Middle frontal gyrus (tissue), 1 donor: ENCODE results near the gene PCSK6.
"Not testable (repeated sequence)": the region's sequence is repeated elsewhere in the genome, so short reads cannot be mapped to it uniquely, and the experiment has no call there.

Experiments
- DNase-seq: peaks from one replicate; pipeline ENCODE4 v3.0.0-alpha.2; 2015; ENCODE audit warnings: low spot score; ENCODE audit errors: extremely low spot score

PCSK6 gene

DNA sequence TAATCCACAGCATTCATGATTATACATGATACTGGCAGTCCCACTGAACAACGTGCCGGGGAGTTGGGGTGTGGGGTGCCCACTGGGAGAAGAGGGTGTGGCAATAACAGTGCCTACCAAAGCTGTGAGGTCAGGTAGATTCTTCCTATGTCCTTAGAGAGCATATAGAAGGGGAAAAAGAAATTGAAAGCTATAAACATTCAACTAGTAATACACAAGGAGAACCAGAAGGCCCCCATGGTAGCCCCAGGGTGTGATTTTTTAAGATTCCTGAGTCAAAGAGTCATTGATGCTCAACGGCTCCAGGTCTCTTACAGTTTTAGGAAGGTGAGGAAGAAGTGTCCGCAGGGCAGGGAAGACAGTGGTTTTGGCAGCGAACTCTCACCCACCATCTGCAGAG is 25.8 kb downstream of the PCSK6 start:
- not testable (repeated sequence) for DNase-seq

DNA sequence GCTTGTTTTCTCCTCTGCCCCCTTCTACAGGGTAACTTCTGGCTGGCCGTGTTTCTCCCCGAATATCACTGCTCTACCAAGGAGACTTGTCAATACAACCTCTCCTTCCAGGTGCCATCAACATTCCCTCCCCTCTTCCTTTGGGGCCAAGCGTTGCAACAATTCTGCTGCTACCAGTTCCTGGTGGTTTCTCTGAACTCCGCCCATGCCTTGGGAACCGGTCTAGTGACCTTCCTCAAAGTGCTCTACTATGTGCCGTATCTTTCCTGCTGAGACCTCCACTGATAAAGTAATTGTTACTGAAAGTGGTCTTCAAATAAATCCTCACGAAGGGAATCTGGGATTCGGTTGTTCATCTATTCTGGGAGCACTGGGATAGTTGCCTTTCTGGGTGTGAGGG is 26.2 kb downstream of the PCSK6 start:
- no peak for DNase-seq

DNA sequence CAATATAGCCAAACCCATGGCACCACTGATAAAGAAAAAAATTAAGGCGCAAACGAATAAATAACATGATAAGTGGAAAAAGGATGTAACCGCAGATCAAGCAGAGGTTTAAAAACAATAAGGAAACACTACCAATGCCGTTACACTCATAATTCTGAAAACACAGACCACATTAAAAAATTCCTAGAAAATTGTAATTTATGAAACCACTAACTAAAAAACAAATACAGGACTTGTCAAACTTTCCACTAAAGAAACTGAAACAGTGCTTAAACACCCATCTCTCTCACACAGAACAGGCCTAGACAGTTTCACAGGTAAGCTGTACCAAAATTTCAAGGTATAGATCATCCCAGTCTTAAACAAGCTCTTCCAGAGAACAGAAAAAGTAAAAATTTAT is 28.4 kb downstream of the PCSK6 start:
- DNase-seq, result no peak

DNA sequence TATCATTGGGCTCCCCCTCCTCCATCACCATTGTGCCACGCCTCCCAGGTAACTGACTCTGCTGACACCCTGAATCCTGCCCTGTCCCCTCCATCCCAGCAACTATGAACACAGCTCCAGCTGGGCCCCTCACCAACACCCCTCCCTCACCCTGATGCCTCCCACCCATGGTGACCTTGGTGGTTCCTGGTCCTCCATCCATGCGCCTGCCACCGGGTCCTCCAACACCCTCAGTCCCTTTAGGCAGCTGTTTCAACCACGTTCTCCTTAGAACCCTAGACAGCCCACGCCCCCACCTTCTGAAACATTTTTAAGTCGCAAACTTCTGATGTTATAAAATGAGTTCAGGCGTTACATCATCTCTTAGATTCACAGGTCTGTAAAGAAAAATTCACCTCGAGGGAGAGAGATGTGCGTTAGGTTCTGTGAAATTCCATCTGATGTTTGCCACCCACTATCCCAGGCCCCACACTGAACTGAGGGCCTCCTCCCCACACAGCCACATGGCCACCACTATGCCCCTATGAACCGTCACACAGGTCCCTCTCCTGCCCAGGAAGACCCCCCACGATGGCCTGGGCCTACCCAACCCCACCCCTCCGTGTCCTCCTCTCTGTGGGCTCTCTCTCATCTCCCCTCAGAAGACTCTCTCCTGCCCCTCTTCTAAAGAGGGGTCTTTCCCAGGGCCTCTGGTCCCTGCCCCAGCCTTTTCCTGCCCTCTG is 29.8 kb downstream of the PCSK6 start:
- no peak for DNase-seq

DNA sequence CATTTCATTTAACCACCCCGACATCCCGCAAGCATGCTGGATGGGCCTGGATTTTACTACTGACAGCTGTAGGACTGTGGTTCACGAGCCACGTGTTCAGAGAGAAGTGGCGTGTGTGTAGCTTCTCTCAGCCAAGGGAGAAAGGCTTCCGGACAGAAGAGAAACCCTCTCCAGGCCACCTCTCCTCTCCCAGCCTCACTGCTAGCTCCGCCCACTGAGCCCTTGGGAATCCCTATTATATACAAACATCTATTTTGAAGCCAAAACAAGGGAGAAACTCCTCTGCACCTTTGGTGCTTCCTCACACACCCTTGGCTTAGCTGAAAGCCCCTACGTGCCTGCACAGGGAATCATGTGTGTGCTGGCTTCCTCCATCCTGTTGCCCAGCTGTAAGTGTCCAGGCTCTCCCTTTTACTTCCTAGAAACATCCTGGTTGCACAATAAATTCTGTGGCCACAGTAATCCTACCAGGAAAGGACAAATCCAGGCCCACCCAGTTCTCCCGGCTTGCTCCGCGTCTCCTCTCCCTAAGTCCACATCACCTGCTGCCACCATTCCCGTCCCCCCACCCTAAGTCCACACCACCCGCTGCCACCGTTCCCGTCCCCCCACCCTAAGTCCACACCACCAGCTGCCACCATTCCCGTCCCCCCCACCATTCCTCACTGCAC is 30.5 kb downstream of the PCSK6 start:
- no peak for DNase-seq

DNA sequence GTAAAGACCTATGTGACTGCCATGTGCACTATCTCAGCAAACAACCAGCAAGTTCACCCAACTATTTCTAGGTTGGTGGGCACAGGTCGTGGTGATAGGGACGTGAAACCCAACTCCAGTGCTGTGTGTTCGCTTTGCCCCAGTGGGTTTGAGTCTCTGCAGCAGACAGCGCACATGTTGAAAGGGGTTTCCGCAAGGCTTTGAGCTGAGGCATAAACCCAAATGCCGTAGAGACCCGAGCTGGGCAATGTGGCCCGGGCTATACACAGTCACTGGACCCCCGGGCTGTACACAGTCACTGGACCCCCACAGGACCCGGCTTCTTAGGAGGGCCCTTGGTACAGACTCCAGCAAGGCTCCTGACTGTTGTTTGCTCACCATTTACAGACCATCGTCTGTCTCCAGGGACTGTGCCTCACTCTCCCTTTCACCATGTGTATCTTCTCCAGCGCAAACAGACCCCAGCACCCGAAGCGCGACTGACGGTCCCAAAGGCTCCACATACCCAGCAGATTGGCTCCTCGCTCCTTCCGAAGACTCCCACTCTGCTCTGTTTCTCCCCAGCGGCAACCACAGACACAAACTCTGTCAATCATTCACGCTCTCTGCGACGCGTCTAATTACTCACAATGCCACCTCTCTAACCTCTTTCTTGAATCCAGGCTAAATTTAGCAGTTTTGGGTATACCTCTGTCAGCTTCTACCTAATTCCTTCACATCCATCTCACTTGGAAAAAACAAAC is 31.2 kb downstream of the PCSK6 start:
- no peak for DNase-seq

DNA sequence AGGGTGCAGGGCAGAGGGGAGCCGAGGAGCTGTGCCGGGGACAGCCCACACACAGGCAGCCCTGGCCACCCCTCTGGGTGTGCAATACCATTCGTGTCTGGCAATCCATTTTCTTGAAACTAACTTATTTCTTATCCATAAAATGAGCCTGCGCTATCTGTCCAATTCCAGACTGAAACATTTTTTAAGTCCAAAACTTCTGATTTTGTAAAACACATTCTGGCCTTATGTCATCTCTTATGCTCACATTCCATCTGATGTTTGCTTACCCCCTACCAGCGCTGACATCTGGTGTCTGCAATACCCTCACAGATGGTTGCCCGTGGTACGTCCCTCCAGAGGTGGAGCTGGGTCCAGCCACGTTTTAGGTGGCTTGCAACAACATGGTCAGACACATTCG is 31.8 kb downstream of the PCSK6 start:
- DNase-seq, result no peak

DNA sequence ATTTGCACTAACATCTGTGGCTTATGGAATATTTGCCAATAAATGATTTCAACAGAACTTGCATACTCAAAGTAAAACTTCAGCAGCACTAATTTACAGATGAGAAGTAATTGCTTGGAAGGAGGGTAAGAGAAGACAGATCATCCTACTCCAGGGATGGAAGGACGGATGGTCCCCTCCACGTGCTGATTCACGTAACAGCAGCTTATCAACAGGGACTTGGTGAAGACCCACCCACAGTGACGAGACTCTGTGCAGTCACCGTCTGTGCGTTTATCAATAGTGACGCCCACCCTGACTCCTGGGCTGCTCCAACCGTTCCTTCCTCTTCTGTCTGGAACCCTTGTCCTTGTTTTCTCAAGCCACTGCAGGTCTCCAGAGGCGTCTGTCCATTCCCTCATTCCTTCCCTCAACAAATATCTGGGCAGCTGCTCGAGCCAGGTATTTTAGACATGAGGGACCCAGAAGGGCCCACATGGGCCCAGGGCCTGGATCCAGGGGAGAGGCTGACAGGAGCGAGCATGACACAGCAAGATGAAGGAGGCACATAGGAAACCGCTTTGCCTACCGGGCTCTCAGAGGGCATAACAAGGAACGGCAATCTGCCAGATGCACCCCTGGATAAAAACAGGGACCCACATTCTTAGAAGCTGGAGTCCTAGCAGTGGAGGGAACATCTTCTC is 33.3 kb downstream of the PCSK6 start:
- no peak for DNase-seq

DNA sequence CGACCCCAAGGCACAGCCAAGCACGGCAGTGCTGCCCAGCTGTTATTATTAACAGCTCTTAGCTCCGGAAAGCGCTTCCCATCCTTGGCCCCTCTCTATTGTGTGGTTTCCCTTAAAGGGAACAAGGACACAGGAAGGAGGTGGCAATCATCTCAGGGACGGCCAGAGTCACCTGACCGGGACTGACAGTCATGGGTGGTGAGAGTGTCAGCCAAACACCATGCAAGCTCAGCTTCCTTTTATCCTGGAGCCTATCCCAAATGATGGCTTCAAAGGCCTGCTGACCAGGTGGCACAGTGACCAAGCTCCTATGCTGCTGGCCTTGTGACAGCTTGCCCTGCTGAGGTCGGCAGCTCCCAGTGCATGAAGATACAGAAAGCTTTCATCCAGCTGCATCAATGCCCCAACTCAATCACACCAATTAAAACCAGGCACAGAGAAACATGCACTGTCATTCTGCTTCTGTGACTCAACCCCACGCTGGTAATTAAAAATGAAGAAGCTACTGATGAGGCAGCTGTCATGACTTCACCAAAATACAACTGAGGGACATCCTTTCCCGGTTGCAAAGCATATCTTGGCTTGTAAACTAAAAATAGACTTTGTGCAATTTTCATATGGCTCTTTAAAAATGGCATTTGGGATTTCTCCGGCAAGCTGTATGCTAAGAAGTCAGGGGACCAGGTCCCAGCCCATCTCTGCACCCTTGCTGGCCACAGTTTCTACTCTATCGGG is 34.0 kb downstream of the PCSK6 start:
- peak; percentile 32 for DNase-seq

DNA sequence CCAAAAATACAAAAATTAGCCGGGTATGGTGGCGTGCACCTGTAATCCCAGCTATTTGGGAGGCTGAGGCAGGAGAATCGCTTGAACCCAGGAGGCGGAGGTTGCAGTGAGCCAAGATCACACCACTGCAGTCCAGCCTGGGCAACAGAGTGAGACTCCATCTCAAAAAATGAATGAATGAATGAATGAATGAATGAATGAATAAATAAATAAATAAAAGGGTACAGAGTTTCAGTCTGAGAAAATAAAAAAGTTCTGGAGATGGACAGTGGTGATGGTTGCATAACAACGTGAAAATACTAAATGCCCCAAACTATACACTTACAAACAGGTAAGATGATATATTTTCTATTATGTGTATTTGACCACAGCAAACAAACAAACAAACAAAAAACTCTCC is 34.7 kb downstream of the PCSK6 start:
- DNase-seq, result not testable (repeated sequence)

DNA sequence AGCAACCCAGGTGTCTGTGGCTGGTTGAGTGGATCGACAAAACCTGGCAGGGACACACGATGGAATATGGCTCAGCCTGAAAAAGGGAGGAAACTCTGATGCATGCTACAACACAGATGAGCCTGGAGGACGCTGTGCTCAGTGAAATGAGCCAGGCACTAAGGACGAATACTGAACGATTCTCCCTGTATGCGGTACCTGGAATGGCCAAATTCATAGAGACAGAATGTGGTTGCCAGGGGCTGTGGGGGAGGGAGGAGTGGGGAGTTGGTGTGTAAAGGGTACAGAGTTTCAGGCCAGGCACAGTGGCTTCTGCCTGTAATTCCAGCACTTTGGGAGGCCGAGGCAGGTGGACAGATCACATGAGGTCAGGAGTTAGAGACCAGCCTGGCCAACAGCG is 35.1 kb downstream of the PCSK6 start:
- DNase-seq, result no peak

DNA sequence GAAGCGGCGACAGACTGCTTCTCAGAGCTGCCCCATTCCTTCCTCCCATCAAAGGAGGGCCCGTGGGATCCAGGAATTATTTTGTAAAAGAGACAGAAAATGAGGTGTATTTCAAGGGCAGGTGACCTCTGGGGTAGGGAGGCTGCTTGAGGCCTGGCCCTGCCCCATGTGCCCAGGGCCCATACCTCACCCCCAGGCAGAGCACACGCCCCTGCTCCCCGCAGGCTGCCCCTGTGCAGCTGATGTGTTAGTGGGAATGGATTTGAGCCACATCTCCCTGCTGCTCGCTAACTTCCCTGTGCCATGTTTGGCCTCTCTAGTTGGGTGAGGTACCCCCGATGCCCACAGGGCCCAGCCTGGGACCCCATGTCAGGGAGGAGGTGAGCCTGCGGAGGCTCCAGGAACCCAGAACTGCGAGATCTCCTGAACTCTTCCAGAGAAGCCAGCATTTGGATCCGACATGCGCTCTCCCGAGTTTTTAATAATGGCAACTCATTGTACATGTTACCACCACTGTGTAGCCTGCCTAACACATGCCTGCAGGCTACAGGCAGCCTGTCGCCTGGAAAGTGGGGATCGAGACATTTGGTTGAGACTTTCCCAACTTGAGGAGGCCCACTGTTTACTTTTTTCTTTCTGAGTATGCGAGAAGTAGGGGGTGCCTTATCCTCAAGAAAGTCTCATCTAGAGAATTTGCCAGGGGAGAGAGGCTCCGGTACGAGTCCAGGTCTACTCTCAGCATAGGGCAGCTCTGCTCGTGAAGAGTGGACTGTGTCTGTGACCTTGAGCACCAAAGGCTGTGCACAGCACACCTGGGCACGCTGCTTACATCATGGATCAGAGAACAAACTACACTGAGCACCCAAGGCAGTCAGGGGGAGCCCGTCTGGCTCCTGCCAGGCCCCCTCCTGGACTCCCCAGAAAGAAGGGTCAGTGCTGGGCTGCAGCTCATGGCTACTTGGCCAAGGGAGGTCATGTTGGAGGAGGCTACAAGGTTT is 36.1 kb downstream of the PCSK6 start:
- no peak for DNase-seq

DNA sequence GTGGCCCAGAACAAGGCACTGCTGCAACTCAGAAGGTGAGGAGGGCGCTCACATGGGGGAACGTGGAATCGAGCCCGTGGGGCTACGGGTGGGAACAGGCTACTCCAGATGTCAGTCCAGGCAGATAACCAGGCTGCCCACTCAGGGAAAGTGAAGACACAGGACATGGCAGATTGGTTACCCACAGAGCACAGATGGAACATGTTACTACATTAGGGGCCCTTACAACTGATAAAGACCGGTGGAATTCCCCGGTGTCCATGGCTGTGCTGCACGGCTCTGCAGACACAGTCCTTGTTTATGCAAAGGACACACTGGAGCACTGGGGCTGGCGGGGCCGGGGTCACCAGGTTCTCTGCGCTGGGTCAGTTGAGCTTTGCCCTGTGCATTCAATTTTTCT is 36.9 kb downstream of the PCSK6 start:
- DNase-seq, result no peak

DNA sequence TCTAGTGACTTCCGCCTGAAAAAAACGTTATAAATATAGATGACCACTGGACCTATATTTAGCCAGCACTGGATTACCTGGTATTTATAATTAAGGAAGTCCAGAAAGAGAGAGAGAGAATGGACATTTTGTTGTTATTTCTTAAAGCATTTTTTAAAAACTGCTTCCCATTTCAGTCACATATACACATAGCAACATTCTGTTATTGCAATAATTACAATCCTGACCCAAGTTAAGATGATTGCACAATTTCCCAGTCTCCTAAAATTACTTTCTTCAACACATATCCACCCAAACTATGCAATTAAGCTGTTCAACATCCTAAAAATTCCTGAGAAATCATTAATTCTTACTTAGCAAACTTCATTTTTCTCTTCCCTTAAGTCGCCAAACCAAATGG is 37.7 kb downstream of the PCSK6 start:
- DNase-seq, result no peak

DNA sequence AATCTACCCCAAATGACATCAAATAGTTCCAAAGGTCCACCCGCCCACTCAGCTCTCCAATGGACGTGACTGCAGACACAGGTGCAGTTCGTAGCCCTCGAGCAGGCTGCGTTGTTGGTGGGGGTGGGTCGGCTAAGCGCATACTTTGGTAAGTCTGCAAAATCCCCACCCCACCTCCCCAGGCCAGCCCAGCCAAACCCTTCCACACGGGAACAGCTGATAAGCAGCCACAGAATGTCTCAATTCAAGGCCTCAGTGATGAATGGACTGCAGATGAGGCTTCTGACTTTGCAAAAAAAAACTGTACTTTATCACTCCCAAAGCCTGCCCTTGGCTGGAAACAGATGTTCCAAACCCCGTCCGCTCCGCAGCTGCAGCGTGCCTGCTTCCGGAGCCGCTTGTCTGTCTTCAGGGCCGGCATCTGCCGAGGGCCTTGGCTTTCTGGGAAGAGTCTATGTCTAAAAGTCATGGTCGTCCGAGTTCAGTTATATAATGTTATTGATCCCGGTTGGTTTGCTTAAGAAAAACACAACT is 38.2 kb downstream of the PCSK6 start:
- no peak for DNase-seq

DNA sequence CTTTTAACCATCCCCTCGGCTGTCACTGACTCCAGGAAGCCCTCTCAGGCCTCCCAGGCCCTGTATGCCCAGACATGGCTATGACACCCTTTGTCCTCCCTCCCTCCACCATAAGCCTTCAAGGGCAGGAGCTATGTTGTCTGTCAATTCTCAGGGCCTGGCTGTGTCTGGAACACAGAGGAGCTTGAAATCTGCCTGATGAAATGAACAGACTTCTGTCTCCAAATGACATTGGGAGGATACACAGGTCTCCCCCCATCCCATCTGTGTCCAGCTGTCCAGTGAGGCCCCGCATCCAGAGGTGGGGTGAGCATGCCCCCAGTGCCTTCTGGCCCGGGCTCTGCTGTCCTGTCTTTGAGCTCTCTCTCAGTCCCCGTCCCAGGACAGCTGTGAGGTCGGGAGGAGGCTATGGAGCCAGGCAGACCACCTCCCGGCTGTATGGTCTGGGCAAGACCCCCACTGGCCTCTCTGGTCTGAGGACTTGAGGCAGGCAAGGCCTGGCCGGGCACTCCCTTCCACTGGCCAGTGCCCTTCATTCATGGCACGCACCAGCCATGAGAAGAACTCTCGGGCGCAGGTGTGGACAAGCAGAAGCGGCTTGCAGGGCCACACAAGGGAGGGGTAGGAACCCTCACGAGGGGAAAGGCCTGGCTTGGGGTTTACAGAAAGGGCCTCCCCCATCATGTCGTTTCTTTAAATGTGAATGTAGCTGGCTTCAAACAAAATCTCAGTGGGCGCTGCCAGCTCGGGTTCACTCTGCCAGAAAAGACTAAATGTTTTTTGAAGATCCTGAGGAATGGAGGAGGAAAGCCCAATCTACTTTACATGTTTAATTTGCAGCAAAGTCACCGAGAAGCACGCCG is 38.9 kb downstream of the PCSK6 start:
- DNase-seq, result no peak

DNA sequence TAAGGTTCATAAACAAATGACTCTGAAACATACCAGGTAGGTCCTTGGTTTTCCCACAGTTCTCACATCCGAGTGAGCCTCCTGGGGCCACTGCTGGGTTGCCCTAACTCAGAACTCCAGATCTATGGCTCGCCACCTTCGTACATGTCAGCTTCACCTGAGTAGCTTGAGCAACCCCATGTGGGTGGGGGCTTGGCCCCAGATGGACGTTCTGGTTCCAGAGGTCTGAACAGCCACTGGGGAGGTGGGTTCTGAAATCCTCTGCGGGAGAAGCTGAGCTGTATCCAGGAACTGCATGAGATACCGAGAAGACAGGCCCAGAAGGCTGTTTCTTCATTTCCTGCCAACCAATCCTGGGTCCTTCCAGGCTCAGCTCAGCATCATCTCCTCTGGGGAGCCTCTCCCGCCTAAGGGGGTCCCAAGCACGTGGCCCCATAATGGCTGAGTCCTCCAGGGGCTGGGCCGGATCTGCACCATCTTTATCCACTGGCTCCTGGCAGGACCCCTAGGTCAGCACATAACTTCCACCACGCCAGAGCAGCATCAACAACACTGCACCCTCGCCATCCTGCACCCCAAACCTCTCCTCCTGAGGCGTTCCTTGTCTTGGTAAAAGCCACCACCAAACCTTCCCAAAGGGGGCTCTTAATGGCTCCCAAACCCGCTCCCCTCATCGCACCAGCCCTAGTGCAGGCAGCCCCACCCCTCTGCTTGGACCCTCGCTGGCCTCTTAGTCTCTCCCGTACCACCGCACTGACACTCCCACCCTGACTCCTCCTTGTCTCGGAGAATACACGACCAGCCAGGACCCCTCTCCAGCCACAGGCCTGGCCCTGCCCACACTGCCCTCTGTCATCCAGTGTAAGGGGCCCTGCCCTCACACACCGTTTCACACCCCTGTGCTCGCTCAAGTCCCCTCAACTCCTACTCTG is 39.8 kb downstream of the PCSK6 start:
- DNase-seq, result no peak

DNA sequence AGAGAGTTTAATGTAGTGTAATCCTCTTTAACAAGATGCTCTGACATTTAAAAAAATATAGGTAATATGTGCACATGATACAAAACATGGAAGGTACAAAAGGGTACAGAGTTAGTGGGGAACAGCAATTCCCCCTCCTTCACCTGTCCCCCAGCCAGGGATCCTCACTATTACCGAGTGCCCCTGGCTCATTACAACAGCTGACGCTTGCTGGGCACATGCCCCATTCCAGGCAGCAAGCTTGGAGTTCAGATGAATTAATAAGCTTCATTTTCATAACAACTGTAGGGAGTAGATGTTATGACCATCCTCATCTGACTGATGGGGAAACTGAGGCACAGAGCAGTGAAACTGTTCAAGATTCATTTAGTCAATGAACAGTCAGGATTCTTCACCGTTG is 41.2 kb downstream of the PCSK6 start:
- no peak for DNase-seq
